ENCODE measurements around the gene NFKB1.

DNA sequence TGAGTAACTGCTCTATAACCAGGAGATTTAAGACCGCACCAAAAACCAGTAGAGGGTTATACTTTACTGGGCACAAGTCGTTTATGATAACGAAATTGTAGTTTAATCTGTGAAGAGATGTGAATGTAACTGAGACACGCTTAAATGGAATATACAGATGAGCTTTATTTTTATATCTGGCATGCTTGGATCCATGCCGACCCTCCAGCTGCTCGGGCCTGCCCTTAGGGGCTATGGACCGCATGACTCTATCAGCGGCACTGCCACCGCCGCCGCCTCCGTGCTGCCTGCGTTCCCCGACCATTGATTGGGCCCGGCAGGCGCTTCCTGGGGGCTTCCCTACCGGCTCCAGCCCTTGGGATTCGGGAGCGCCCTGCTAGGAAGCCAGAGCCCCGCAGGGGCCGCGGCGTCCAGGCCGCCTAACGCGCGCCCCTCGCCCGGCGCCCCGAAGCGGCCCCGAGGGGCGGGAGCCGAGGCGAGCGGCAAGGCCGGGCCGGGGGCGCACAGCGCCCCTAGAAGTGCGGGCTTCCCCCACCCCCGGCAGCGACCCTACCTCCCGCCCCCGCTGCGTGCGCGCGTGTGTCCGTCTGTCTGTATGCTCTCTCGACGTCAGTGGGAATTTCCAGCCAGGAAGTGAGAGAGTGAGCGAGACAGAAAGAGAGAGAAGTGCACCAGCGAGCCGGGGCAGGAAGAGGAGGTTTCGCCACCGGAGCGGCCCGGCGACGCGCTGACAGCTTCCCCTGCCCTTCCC lies at the start of gene NFKB1:
- TF ChIP-seq POLR2AphosphoS5 (IDR thresholded peaks at IDR 0.05; ENCODE audit: low read depth) (no peak; the same call in none of the 2 replicates), SPI1 (IDR thresholded peaks at IDR 0.05; ENCODE audit: borderline replicate concordance, low read depth) (peak; percentile 58; the same call in 1 of the 2 replicates), GABPA (IDR thresholded peaks at IDR 0.05; ENCODE audit: low read depth) (no peak)
- TF ChIP-seq, protein P1, sequence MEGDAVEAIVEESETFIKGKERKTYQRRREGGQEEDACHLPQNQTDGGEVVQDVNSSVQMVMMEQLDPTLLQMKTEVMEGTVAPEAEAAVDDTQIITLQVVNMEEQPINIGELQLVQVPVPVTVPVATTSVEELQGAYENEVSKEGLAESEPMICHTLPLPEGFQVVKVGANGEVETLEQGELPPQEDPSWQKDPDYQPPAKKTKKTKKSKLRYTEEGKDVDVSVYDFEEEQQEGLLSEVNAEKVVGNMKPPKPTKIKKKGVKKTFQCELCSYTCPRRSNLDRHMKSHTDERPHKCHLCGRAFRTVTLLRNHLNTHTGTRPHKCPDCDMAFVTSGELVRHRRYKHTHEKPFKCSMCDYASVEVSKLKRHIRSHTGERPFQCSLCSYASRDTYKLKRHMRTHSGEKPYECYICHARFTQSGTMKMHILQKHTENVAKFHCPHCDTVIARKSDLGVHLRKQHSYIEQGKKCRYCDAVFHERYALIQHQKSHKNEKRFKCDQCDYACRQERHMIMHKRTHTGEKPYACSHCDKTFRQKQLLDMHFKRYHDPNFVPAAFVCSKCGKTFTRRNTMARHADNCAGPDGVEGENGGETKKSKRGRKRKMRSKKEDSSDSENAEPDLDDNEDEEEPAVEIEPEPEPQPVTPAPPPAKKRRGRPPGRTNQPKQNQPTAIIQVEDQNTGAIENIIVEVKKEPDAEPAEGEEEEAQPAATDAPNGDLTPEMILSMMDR (IDR thresholded peaks at IDR 0.05; ENCODE audit: insufficient read depth, low read length) = no peak
- TF ChIP-seq, protein P2, sequence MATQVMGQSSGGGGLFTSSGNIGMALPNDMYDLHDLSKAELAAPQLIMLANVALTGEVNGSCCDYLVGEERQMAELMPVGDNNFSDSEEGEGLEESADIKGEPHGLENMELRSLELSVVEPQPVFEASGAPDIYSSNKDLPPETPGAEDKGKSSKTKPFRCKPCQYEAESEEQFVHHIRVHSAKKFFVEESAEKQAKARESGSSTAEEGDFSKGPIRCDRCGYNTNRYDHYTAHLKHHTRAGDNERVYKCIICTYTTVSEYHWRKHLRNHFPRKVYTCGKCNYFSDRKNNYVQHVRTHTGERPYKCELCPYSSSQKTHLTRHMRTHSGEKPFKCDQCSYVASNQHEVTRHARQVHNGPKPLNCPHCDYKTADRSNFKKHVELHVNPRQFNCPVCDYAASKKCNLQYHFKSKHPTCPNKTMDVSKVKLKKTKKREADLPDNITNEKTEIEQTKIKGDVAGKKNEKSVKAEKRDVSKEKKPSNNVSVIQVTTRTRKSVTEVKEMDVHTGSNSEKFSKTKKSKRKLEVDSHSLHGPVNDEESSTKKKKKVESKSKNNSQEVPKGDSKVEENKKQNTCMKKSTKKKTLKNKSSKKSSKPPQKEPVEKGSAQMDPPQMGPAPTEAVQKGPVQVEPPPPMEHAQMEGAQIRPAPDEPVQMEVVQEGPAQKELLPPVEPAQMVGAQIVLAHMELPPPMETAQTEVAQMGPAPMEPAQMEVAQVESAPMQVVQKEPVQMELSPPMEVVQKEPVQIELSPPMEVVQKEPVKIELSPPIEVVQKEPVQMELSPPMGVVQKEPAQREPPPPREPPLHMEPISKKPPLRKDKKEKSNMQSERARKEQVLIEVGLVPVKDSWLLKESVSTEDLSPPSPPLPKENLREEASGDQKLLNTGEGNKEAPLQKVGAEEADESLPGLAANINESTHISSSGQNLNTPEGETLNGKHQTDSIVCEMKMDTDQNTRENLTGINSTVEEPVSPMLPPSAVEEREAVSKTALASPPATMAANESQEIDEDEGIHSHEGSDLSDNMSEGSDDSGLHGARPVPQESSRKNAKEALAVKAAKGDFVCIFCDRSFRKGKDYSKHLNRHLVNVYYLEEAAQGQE (IDR thresholded peaks at IDR 0.05; ENCODE audit: insufficient replicate concordance, low read depth) = no peak
